Tibial nerve (tissue), 4 donors: ENCODE results near the gene TEF. TPM values are rescaled to one million over a fixed set of nuclear protein-coding genes. Genes with fewer than 3 reads are reported as not detected.

Experiments used
- DNase-seq, 2 donors: peaks; one replicate each; pipeline ENCODE4 v3.0.0-alpha.2; 2019; ENCODE audit warnings: low spot score in 2 of 2
- H3K27ac ChIP-seq, 4 donors: fragments of 200-600 bp; sonication (generic) in 3 of 4; one replicate each; pipeline ENCODE4 v1.5.1; 2017 to 2019; ENCODE audit warnings: mild to moderate bottlenecking in 1 of 4
- H3K27me3 ChIP-seq, 2 donors: fragments of 200-600 bp; sonication (generic) in 1 of 2; one replicate each; pipeline versions ENCODE4 v1.5.1 to v1.6.0; 2017 to 2019
- H3K36me3 ChIP-seq, 3 donors: fragments of 200-600 bp; sonication (generic); one replicate each; pipeline ENCODE4 v1.5.1; 2018 to 2019
- H3K4me1 ChIP-seq, 4 donors: fragments of 200-600 bp; sonication (generic) in 3 of 4; one replicate each; pipeline ENCODE4 v1.5.1; 2017 to 2019
- H3K4me3 ChIP-seq, 4 donors: fragments of 200-600 bp; sonication (generic) in 3 of 4; one replicate each; pipeline ENCODE4 v1.5.1; 2017 to 2019; ENCODE audit warnings: mild to moderate bottlenecking in 1 of 4, moderate library complexity in 1 of 4
- H3K9me3 ChIP-seq, 4 donors: fragments of 200-600 bp; sonication (generic) in 3 of 4; one replicate each; pipeline ENCODE4 v1.5.1; 2017 to 2019
- CTCF ChIP-seq, 5 experiments: fragments of 200-600 bp in 3 of 5; fragments of 450-650 bp in 2 of 5; sonication (generic) in 3 of 5; IDR thresholded peaks; one replicate each; pipeline ENCODE4 v1.5.1; 2016 to 2019; ENCODE audit warnings: antibody characterized with exemption in 5 of 5, mild to moderate bottlenecking in 3 of 5, moderate library complexity in 2 of 5
- EP300 ChIP-seq, 2 donors: sonication (generic); formaldehyde crosslinking; IDR thresholded peaks; one replicate each; pipeline ENCODE4 v1.6.1; 2017; ENCODE audit warnings: antibody characterized with exemption in 2 of 2, mild to moderate bottlenecking in 1 of 2
- POLR2A ChIP-seq, 2 donors: fragments of 450-650 bp; IDR thresholded peaks; one replicate each; pipeline ENCODE4 v1.6.1; 2017; ENCODE audit warnings: antibody characterized with exemption in 2 of 2, mild to moderate bottlenecking in 2 of 2, moderate library complexity in 2 of 2
- WGBS, 2 donors: methylation state at CpG; one replicate each; pipeline ENCODE4 v1.1.5; 2018; 5-methylcytosine and 5-hydroxymethylcytosine counted together
- total RNA-seq, 4 donors: library from RNA; depleted of rRNA; stranded (reverse); fragments of >200 nt; gene quantifications; one replicate each; pipeline ENCODE4 v1.1.0, GENCODE V29; 2016

The TEF gene
- 10 to 100 TPM; 20.1 to 49.4 (median 43.9) TPM for total RNA-seq

- Histone ChIP-seq H3K4me1 (peaks cover 0 to 66% (median 28%) of the 10 kb centered on the region in 4 donors), H3K36me3 (peaks cover 0 to 2% (median 0%) of the 10 kb centered on the region in 3 donors), H3K9me3 (no peaks in the 10 kb centered on the region), H3K27ac (peak within 1 kb of the TSS; percentile 98 to 99 (median 98)), H3K27me3 (no peaks in the 10 kb centered on the region), H3K4me3 (peak within 1 kb of the TSS; percentile 68 to 97 (median 90))
- DNase-seq, result peak; percentile 97 to 99
- TF ChIP-seq EP300 (IDR thresholded peaks at IDR 0.05) (peak; percentile 14 to 82), POLR2A (IDR thresholded peaks at IDR 0.05) (peak; percentile 66 to 86), CTCF (IDR thresholded peaks at IDR 0.05) (peak in 2 of 5 experiments; percentile 8 to 12)
- WGBS, 2 donors, result 0% methylated on average over 41 to 50 of the region's 84 CpGs
These were observed at the start of gene TEF for GRCh38 chr22:41381329-41382097. TEF (plus strand) TSS chr22:41381942; CDS start chr22:41382045, 103 bp downstream.

- Histone ChIP-seq H3K36me3 (peaks cover 0 to 99% (median 11%) of the 10 kb centered on the region in 3 donors), H3K9me3 (no peaks in the 10 kb centered on the region), H3K4me3 (no peak overlapping the region), H3K4me1 (no peaks in the 10 kb centered on the region), H3K27ac (no peak overlapping the region), H3K27me3 (no peaks in the 10 kb centered on the region)
- DNase-seq, result no peak
- TF ChIP-seq POLR2A (IDR thresholded peaks at IDR 0.05), result no peak
- no peak for TF ChIP-seq CTCF (IDR thresholded peaks at IDR 0.05)
- TF ChIP-seq EP300 (IDR thresholded peaks at IDR 0.05), result no peak
- WGBS, 2 donors, result 88 to 89% methylated on average over 8 to 15 of the region's 15 CpGs
These were observed 49.4 kb upstream of the TEF start for GRCh38 chr22:41332217-41332939.

GRCh38 chr22:41333806-41334205, 47.9 kb upstream of the TEF start:
- H3K27me3 ChIP-seq, result no peaks in the 10 kb centered on the region
- no peak for TF ChIP-seq CTCF (IDR thresholded peaks at IDR 0.05)
- no peak for TF ChIP-seq POLR2A (IDR thresholded peaks at IDR 0.05)
- no peak for TF ChIP-seq EP300 (IDR thresholded peaks at IDR 0.05)
- peaks cover 0 to 97% (median 7%) of the 10 kb centered on the region in 3 donors for H3K36me3 ChIP-seq
- no peak overlapping the region for H3K4me3 ChIP-seq
- WGBS, 2 donors, result 95 to 100% methylated on average over 3 of the region's 3 CpGs
- no peaks in the 10 kb centered on the region for H3K4me1 ChIP-seq
- DNase-seq, result no peak
- no peaks in the 10 kb centered on the region for H3K9me3 ChIP-seq
- H3K27ac ChIP-seq, result no peak overlapping the region

GRCh38 chr22:41334215-41334614, 47.5 kb upstream of the TEF start:
- Histone ChIP-seq H3K27ac (no peak overlapping the region), H3K4me1 (no peaks in the 10 kb centered on the region), H3K9me3 (no peaks in the 10 kb centered on the region), H3K36me3 (peaks cover 0 to 97% (median 7%) of the 10 kb centered on the region in 3 donors), H3K4me3 (no peak overlapping the region), H3K27me3 (no peaks in the 10 kb centered on the region)
- no peak for TF ChIP-seq POLR2A (IDR thresholded peaks at IDR 0.05)
- no peak for TF ChIP-seq EP300 (IDR thresholded peaks at IDR 0.05)
- no peak for TF ChIP-seq CTCF (IDR thresholded peaks at IDR 0.05)
- WGBS, 2 donors, result 83% methylated on average over 3 of the region's 3 CpGs
- no peak for DNase-seq
